Stimulated activated CD4-positive, alpha-beta T cell treated with anti-CD3 and anti-CD28 coated beads, Interleukin-1b, Interleukin-23, amount 100 ng/mL, for 4 hours (primary cell): ENCODE measurements around the gene QPRT.
"Not testable (repeated sequence)": the region's sequence is repeated elsewhere in the genome, so short reads cannot be mapped to it uniquely, and the experiment has no call there.

Source experiments
- DNase-seq, 2 donors: peaks; one replicate each; pipeline ENCODE4 v3.0.0-alpha.2; 2020; ENCODE audit warnings: low read depth in 2 of 2

Gene QPRT

GRCh38 chr16:29694384-29695195 is 15.6 kb downstream of the QPRT start:
- no peak for DNase-seq

DNA sequence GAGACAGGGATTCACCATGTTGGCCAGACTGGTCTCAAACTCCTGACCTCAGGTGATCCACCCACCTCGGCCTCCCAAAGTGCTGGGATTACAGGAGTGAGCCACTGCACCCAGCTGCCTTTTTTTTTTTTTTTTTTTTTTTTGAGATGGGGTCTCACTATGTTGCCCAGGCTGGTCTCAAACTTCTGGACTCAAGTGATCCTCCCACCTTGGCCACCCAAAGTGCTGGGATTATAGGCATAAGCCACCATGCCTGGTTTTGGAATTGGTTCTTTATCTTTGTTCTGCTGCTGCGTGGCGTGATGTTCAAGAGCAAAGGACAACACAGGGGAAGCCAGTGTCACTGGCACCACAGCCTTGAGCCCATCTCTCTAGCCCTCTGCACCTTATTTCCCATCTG is 16.7 kb downstream of the QPRT start:
- not testable (repeated sequence) for DNase-seq

- no peak for DNase-seq
Measured at GRCh38 chr16:29696881-29697331, 17.9 kb downstream of the QPRT start.

- DNase-seq: no peak
Measured at GRCh38 chr16:29697391-29697790, 18.4 kb downstream of the QPRT start.

- DNase-seq: no peak
Measured at GRCh38 chr16:29698042-29698441, 19.1 kb downstream of the QPRT start.

GRCh38 chr16:29698484-29699323 is 19.7 kb downstream of the QPRT start:
- DNase-seq: no peak

GRCh38 chr16:29699324-29700219 is 20.6 kb downstream of the QPRT start:
- no peak for DNase-seq

GRCh38 chr16:29700253-29700987 is 21.4 kb downstream of the QPRT start:
- DNase-seq: peak; percentile 66 to 73

DNA sequence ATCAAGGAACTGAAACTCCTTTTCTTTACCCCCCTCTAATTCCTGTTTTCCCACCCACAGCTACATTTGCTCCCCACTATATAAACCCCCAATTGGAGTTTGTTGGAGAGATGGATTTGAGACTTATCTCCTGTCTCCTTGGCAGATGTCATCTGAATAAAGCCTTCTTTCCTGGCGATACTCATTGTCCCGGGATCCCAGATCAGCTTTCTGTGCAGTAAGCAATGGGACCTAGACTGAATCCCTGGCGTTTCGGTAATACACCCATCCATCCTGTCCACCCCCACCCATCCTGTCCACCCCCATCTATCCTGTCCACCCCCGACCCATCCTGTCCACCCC is 22.2 kb downstream of the QPRT start:
- no peak for DNase-seq

DNA sequence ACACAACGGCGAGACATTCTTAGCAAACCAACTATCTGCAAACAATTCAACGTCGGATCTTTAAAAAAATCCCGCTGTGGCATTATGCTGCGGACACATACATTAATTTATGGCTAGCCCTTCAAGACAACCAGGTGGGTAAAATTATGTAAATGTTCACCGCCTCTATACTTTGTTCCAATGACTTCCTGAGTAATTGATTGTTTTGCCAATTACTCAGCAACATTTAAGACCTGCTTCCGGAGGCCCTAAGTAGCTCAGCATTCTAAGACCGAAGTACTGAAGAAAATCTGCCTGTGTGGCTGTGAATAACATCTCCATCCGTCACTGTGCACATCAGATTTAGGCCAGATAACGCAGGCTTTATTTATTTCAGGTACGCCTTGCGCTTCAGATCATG is 23.3 kb downstream of the QPRT start:
- peak in 1 of 2 donors; percentile 12 for DNase-seq

DNA sequence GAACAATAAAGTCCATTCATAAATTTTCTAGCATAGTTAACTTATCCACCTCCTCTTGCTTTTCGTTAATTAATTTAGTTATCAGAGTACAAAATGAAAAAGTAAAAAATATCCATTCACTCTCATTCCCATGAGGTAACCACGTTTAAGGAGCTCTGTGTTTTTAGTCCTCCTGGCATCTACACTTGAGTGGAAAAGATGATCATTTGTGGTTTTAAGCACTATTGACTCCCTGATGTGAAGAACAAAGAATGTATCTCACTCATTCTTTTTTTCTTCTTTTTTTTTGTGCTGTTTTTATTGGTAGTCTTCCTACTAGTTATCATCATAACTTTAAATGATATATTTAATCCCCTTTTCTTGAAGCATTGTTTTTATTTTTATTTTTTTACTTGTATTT is 26.1 kb downstream of the QPRT start:
- DNase-seq: no peak

GRCh38 chr16:29707160-29707559 is 28.2 kb downstream of the QPRT start:
- DNase-seq: not testable (repeated sequence)

DNA sequence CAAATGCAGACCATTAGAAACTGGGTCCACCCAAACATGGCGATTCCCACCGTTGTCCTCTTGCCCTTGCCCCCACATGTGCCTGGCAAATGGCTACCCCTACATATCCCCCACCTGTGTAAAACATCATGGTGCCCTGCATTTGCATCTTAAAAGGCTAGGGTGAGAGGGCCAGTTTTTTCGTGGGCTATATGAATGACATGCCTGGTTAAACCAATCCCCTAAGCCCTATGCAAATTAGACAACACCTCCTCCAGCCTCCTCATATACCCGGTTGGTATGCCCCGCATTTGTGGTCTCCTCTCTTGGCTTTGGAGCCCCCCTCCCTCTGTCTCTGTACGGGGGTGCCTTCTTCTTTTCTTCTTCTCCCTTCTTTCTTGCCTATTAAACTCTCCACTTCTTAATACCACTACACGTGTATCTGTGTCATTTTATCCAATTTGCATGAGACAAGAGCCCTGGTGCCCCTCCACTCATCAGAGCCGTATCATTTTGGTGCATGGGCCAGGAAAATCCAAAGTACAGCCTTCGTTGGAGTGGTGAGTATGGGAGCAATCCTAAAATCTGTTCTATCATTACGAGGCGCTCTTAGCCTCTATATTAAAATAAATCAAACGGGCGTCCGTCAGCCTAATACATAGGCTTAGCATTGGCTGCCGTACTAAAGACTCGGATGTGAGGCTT is 30.1 kb downstream of the QPRT start:
- DNase-seq: no peak

GRCh38 chr16:29709657-29710056 is 30.7 kb downstream of the QPRT start:
- not testable (repeated sequence) for DNase-seq

- peak in 1 of 2 donors; percentile 42 for DNase-seq
Measured at GRCh38 chr16:29710227-29711219, 31.5 kb downstream of the QPRT start.

GRCh38 chr16:29712809-29713208 is 33.8 kb downstream of the QPRT start:
- no peak for DNase-seq

- no peak for DNase-seq
Measured at GRCh38 chr16:29714396-29714795, 35.4 kb downstream of the QPRT start.

DNA sequence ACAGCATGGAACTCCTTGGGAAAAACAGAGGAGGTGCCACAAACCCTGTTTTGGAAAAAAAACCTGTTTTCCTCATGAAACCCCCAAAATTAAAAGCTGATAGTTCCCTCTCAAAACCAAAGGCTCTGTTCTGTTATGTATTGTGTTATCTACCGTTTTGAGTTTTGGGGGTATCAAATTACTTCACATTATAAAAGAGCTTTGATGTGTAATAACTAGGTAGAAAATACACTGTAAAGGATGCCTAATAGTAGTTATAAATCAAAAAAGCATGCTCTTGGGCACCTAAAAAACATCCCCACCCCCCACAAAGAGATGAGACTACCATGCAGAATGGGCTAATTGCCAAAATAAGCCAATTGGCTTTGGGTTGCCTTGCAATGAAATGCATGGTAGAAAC is 36.0 kb downstream of the QPRT start:
- DNase-seq: no peak

DNA sequence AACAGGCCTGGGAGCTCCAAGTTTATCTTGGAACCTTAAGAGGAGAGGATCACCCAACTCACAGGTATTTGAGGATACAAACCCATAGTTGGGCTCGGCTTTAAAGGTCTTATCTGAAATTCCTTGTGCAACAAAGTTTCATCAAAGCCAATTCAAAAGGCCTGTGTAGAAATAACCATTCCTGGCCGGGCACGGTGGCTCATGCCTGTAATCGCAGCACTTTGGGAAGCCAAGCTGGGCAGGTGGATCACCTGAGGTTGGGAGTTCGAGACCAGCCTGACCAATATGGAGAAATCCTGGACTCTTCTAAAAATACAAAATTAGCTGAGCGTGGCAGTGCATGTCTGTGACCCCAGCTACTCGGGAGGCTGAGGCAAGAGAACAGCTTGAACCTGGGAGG is 38.1 kb downstream of the QPRT start:
- DNase-seq: no peak
